Stimulated activated CD8-positive, alpha-beta memory T cell treated with anti-CD3 and anti-CD28 coated beads, Interleukin-7, amount 100 ng/mL, for 24 hours (primary cell): ENCODE results near the gene MAPKAP1.

Experiments used
- DNase-seq: peaks from one replicate; pipeline ENCODE4 v3.0.0-alpha.2; 2020; ENCODE audit warnings: low read depth

MAPKAP1 gene

GRCh38 chr9:125430161-125431011 lies 276.6 kb downstream of the MAPKAP1 start:
- no peak for DNase-seq

GRCh38 chr9:125429476-125430160 lies 277.4 kb downstream of the MAPKAP1 start:
- no peak for DNase-seq

GRCh38 chr9:125428902-125429467 lies 278.0 kb downstream of the MAPKAP1 start:
- DNase-seq: no peak

- DNase-seq: no peak
Measured at GRCh38 chr9:125428060-125428901, 278.7 kb downstream of the MAPKAP1 start.

- no peak for DNase-seq
Measured at GRCh38 chr9:125427556-125427955, 279.5 kb downstream of the MAPKAP1 start.

GRCh38 chr9:125426926-125427325 lies 280.1 kb downstream of the MAPKAP1 start:
- DNase-seq: no peak

GRCh38 chr9:125425901-125426515 lies 281.0 kb downstream of the MAPKAP1 start:
- DNase-seq: no peak

- DNase-seq: no peak
Measured at GRCh38 chr9:125425170-125425897, 281.7 kb downstream of the MAPKAP1 start.

GRCh38 chr9:125423964-125424363 lies 283.0 kb downstream of the MAPKAP1 start:
- no peak for DNase-seq

GRCh38 chr9:125422853-125423252 lies 284.2 kb downstream of the MAPKAP1 start:
- no peak for DNase-seq

GRCh38 chr9:125421591-125422181 lies 285.3 kb downstream of the MAPKAP1 start:
- DNase-seq: no peak

GRCh38 chr9:125421166-125421565 lies 285.8 kb downstream of the MAPKAP1 start:
- DNase-seq: no peak

- no peak for DNase-seq
Measured at GRCh38 chr9:125418404-125418803, 288.6 kb downstream of the MAPKAP1 start.

- no peak for DNase-seq
Measured at GRCh38 chr9:125416517-125416916, 290.5 kb downstream of the MAPKAP1 start.

- DNase-seq: no peak
Measured at GRCh38 chr9:125415583-125416460, 291.2 kb downstream of the MAPKAP1 start.

GRCh38 chr9:125413579-125413978 lies 293.4 kb downstream of the MAPKAP1 start:
- DNase-seq: no peak

- DNase-seq: no peak
Measured at GRCh38 chr9:125412166-125412565, 294.8 kb downstream of the MAPKAP1 start.

- DNase-seq: no peak
Measured at GRCh38 chr9:125411171-125411756, 295.7 kb downstream of the MAPKAP1 start.

GRCh38 chr9:125410522-125410894 lies 296.5 kb downstream of the MAPKAP1 start:
- no peak for DNase-seq
